Type B pancreatic cell (in vitro differentiated cells): ENCODE measurements around the gene KCNJ16. TPM values are rescaled to one million over a fixed set of nuclear protein-coding genes. Genes with fewer than 3 reads are reported as not detected.
"Not testable (repeated sequence)": the region's sequence is repeated elsewhere in the genome, so short reads cannot be mapped to it uniquely, and the experiment has no call there.

Experiments used
- DNase-seq: peaks from one replicate; pipeline ENCODE4 v3.0.0; 2021; ENCODE audit warnings: mixed read lengths; ENCODE audit not compliant: unreplicated experiment; ENCODE audit errors: extremely low spot score
- H3K27ac Mint-ChIP-seq: 2 replicates; pipeline ENCODE4 v1.8.0; 2021; ENCODE audit warnings: mild to moderate bottlenecking, mixed read lengths
- H3K27me3 Mint-ChIP-seq: 2 replicates; pipeline ENCODE4 v1.8.0; 2021; ENCODE audit warnings: mixed read lengths
- H3K36me3 Mint-ChIP-seq: 2 replicates; pipeline ENCODE4 v1.8.0; 2021; ENCODE audit warnings: mixed read lengths
- H3K4me1 Mint-ChIP-seq: one replicate; pipeline ENCODE4 v1.8.0; 2021; ENCODE audit warnings: mixed read lengths; ENCODE audit not compliant: unreplicated experiment
- H3K4me3 Mint-ChIP-seq: 2 replicates; pipeline ENCODE4 v1.8.0; 2021; ENCODE audit warnings: mild to moderate bottlenecking, mixed read lengths
- H3K9me3 Mint-ChIP-seq: 2 replicates; pipeline ENCODE4 v1.8.0; 2021; ENCODE audit warnings: mixed read lengths
- CTCF ChIP-seq: fragments of 200-600 bp; sonication (generic); conservative IDR thresholded peaks from 2 replicates; pipeline ENCODE4 v1.5.0; 2021; ENCODE audit warnings: antibody characterized with exemption, mild to moderate bottlenecking
- total RNA-seq: library from RNA; stranded (reverse); gene quantifications from 2 replicates; pipeline ENCODE4 v1.2.1, GENCODE V29; 2021; ENCODE audit warnings: low replicate concordance

Gene KCNJ16
- total RNA-seq, 1 donor from 2014 or later: 13.5 TPM

- TF ChIP-seq CTCF: no peak
- H3K27ac Mint-ChIP-seq: no peak overlapping the region
- H3K27me3 Mint-ChIP-seq: no peaks in the 10 kb centered on the region
- no peaks in the 10 kb centered on the region for H3K36me3 Mint-ChIP-seq
- H3K9me3 Mint-ChIP-seq: peaks cover 8% of the 10 kb centered on the region
- H3K4me1 Mint-ChIP-seq: no peaks in the 10 kb centered on the region
- no peak overlapping the region for H3K4me3 Mint-ChIP-seq
- DNase-seq: no peak
These were observed 41.9 kb upstream of the KCNJ16 start for GRCh38 chr17:70033165-70033564.

- DNase-seq: no peak
- no peaks in the 10 kb centered on the region for H3K9me3 Mint-ChIP-seq
- no peak overlapping the region for H3K4me3 Mint-ChIP-seq
- no peaks in the 10 kb centered on the region for H3K4me1 Mint-ChIP-seq
- no peaks in the 10 kb centered on the region for H3K27me3 Mint-ChIP-seq
- TF ChIP-seq CTCF: no peak
- H3K36me3 Mint-ChIP-seq: no peaks in the 10 kb centered on the region
- no peak overlapping the region for H3K27ac Mint-ChIP-seq
These were observed 40.9 kb upstream of the KCNJ16 start for GRCh38 chr17:70034158-70034557.

- TF ChIP-seq CTCF: no peak
- H3K9me3 Mint-ChIP-seq: no peaks in the 10 kb centered on the region
- no peaks in the 10 kb centered on the region for H3K36me3 Mint-ChIP-seq
- no peak overlapping the region for H3K4me3 Mint-ChIP-seq
- H3K27ac Mint-ChIP-seq: no peak overlapping the region
- DNase-seq: no peak
- H3K27me3 Mint-ChIP-seq: no peaks in the 10 kb centered on the region
- peaks cover 13% of the 10 kb centered on the region for H3K4me1 Mint-ChIP-seq
These were observed 37.5 kb upstream of the KCNJ16 start for GRCh38 chr17:70037498-70037897.

- H3K9me3 Mint-ChIP-seq: no peaks in the 10 kb centered on the region
- no peak overlapping the region for H3K4me3 Mint-ChIP-seq
- H3K27me3 Mint-ChIP-seq: no peaks in the 10 kb centered on the region
- H3K4me1 Mint-ChIP-seq: peaks cover 16% of the 10 kb centered on the region
- H3K36me3 Mint-ChIP-seq: no peaks in the 10 kb centered on the region
- no peak overlapping the region for H3K27ac Mint-ChIP-seq
- no peak for TF ChIP-seq CTCF
- no peak for DNase-seq
These were observed 34.7 kb upstream of the KCNJ16 start for GRCh38 chr17:70040336-70040735.

- H3K27ac Mint-ChIP-seq: no peak overlapping the region
- peaks cover 16% of the 10 kb centered on the region for H3K4me1 Mint-ChIP-seq
- DNase-seq: no peak
- no peaks in the 10 kb centered on the region for H3K27me3 Mint-ChIP-seq
- TF ChIP-seq CTCF: no peak
- H3K36me3 Mint-ChIP-seq: no peaks in the 10 kb centered on the region
- H3K9me3 Mint-ChIP-seq: no peaks in the 10 kb centered on the region
- no peak overlapping the region for H3K4me3 Mint-ChIP-seq
These were observed 34.0 kb upstream of the KCNJ16 start for GRCh38 chr17:70041061-70041460.

- Mint-ChIP-seq H3K4me3 (no peak overlapping the region), H3K9me3 (no peaks in the 10 kb centered on the region), H3K4me1 (peaks cover 20% of the 10 kb centered on the region), H3K27ac (no peak overlapping the region), H3K27me3 (no peaks in the 10 kb centered on the region), H3K36me3 (no peaks in the 10 kb centered on the region)
- no peak for DNase-seq
- TF ChIP-seq CTCF: no peak
These were observed 33.5 kb upstream of the KCNJ16 start for GRCh38 chr17:70041540-70041939.

GRCh38 chr17:70045780-70046179 is 29.2 kb upstream of the KCNJ16 start:
- H3K9me3 Mint-ChIP-seq, H3K36me3 Mint-ChIP-seq, H3K4me3 Mint-ChIP-seq, DNase-seq, H3K27ac Mint-ChIP-seq, H3K27me3 Mint-ChIP-seq: not testable (repeated sequence)
- peaks cover 21% of the 10 kb centered on the region for H3K4me1 Mint-ChIP-seq
